Chondrocyte (in vitro differentiated cells): ENCODE results near the gene ACAT2. TPM values are rescaled to one million over a fixed set of nuclear protein-coding genes. Genes with fewer than 3 reads are reported as not detected.
A peak's percentile ranks its signal among the peaks of the same experiment; 100 is the strongest.
"Not testable (repeated sequence)": the region's sequence is repeated elsewhere in the genome, so short reads cannot be mapped to it uniquely, and the experiment has no call there.

Experiments
- DNase-seq: peaks from one replicate; pipeline ENCODE4 v3.0.0; 2021; ENCODE audit warnings: mixed read lengths, low spot score
- H3K27ac Mint-ChIP-seq: one replicate; pipeline ENCODE4 v1.8.0; 2021; ENCODE audit warnings: mild to moderate bottlenecking, moderate library complexity, mixed read lengths; ENCODE audit not compliant: unreplicated experiment
- H3K27me3 Mint-ChIP-seq: 2 replicates; pipeline ENCODE4 v1.8.0; 2021; ENCODE audit warnings: low read depth, mixed read lengths
- H3K36me3 Mint-ChIP-seq: 2 replicates; pipeline ENCODE4 v1.8.0; 2021; ENCODE audit warnings: low read depth, mixed read lengths
- H3K4me1 Mint-ChIP-seq: 2 replicates; pipeline ENCODE4 v1.8.0; 2021; ENCODE audit warnings: low read depth, mild to moderate bottlenecking, mixed read lengths
- H3K4me3 Mint-ChIP-seq: one replicate; pipeline ENCODE4 v1.8.0; 2021; ENCODE audit warnings: mild to moderate bottlenecking, moderate library complexity, mixed read lengths; ENCODE audit not compliant: unreplicated experiment
- H3K9me3 Mint-ChIP-seq: 2 replicates; pipeline ENCODE4 v1.8.0; 2021; ENCODE audit warnings: low read depth, mixed read lengths
- total RNA-seq: library from RNA; stranded (reverse); gene quantifications from 3 replicates; pipeline ENCODE4 v1.2.1, GENCODE V29; 2021
- TF ChIP-seq, protein P1 (sequence below): fragments of 200-600 bp; sonication (generic); IDR thresholded peaks from 2 replicates; pipeline ENCODE4 v1.5.0; 2021; ENCODE audit warnings: antibody characterized with exemption, mild to moderate bottlenecking, moderate library complexity

The ACAT2 gene
- total RNA-seq, 1 donor from 2014 or later: 36.0 TPM

- H3K27me3 Mint-ChIP-seq: peaks cover 19% of the 10 kb centered on the region
Observed at GRCh38 chr6:159819932-159820640, 58.2 kb downstream of the ACAT2 start.

DNA sequence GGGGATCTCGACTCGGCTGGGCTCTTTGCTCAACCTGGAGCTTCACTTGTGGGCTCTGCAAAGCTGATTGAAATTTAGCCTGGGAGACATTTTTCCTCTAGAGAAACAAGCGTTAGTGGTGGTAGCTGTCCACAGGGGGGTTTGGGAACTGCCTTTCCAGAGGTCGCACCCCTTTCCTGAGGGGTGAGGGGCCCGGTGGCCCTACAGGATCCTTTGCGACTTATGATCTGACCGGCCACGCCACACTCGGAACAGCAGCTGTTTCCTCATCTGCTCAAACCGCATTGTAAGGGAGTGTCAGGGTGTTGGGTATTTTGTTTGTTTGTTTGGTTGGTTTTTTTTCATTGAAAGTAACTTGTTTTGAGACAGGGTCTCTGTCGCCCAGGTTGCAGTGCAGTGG lies 59.3 kb downstream of the ACAT2 start:
- Mint-ChIP-seq H3K36me3 (no peaks in the 10 kb centered on the region), H3K4me3 (no peak overlapping the region), H3K27me3 (peaks cover 19% of the 10 kb centered on the region), H3K4me1 (peaks cover 10% of the 10 kb centered on the region), H3K9me3 (no peaks in the 10 kb centered on the region), H3K27ac (no peak overlapping the region)
- no peak for DNase-seq
- TF ChIP-seq, protein P1, sequence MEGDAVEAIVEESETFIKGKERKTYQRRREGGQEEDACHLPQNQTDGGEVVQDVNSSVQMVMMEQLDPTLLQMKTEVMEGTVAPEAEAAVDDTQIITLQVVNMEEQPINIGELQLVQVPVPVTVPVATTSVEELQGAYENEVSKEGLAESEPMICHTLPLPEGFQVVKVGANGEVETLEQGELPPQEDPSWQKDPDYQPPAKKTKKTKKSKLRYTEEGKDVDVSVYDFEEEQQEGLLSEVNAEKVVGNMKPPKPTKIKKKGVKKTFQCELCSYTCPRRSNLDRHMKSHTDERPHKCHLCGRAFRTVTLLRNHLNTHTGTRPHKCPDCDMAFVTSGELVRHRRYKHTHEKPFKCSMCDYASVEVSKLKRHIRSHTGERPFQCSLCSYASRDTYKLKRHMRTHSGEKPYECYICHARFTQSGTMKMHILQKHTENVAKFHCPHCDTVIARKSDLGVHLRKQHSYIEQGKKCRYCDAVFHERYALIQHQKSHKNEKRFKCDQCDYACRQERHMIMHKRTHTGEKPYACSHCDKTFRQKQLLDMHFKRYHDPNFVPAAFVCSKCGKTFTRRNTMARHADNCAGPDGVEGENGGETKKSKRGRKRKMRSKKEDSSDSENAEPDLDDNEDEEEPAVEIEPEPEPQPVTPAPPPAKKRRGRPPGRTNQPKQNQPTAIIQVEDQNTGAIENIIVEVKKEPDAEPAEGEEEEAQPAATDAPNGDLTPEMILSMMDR: no peak

More at GRCh38 chr6:159819932-159820640, 58.2 kb downstream of the ACAT2 start:
- peaks cover 2% of the 10 kb centered on the region for H3K36me3 Mint-ChIP-seq
- peaks cover 10% of the 10 kb centered on the region for H3K4me1 Mint-ChIP-seq
- H3K4me3 Mint-ChIP-seq: peak overlapping the region; percentile 23
- TF ChIP-seq, protein P1: no peak
- no peaks in the 10 kb centered on the region for H3K9me3 Mint-ChIP-seq
- H3K27ac Mint-ChIP-seq: no peak overlapping the region
- no peak for DNase-seq

DNA sequence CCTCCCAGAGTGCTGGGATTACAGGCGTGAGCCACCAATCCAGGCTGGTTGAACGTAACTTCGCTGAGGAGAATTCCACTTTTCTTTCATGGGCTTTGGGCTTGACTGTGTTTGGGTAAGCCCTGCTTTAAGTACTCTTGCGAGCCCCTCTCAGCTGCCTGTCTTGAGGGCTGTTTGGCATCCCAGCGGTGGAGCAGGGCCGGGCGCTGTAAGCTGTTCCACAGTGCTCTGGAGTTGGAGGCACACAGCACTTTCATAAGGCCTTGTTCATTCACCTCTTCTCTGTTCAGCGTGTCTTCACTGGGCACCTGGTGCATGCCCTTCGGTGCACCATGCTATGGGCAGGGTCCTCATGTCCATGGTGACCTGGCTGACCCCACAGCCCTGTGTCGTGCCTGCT lies 59.9 kb downstream of the ACAT2 start:
- TF ChIP-seq, protein P1: no peak
- no peaks in the 10 kb centered on the region for H3K9me3 Mint-ChIP-seq
- H3K27ac Mint-ChIP-seq: no peak overlapping the region

GRCh38 chr6:159823953-159824352 lies 62.1 kb downstream of the ACAT2 start:
- TF ChIP-seq, protein P1: no peak
- H3K9me3 Mint-ChIP-seq: no peaks in the 10 kb centered on the region
- no peak for DNase-seq
- no peaks in the 10 kb centered on the region for H3K36me3 Mint-ChIP-seq
- peaks cover 10% of the 10 kb centered on the region for H3K4me1 Mint-ChIP-seq
- no peak overlapping the region for H3K27ac Mint-ChIP-seq
- H3K4me3 Mint-ChIP-seq: no peak overlapping the region
- peaks cover 12% of the 10 kb centered on the region for H3K27me3 Mint-ChIP-seq

More for the DNA sequence above, 59.9 kb downstream of the ACAT2 start:
- Mint-ChIP-seq H3K4me1 (peaks cover 10% of the 10 kb centered on the region), H3K36me3 (no peaks in the 10 kb centered on the region), H3K4me3 (no peak overlapping the region), H3K27me3 (peaks cover 19% of the 10 kb centered on the region)
- DNase-seq: no peak

- peaks cover 14% of the 10 kb centered on the region for H3K4me1 Mint-ChIP-seq
- not testable (repeated sequence) for H3K4me3 Mint-ChIP-seq, H3K27me3 Mint-ChIP-seq, DNase-seq, H3K9me3 Mint-ChIP-seq, H3K36me3 Mint-ChIP-seq, H3K27ac Mint-ChIP-seq
Observed at GRCh38 chr6:159824690-159825089, 62.8 kb downstream of the ACAT2 start.

DNA sequence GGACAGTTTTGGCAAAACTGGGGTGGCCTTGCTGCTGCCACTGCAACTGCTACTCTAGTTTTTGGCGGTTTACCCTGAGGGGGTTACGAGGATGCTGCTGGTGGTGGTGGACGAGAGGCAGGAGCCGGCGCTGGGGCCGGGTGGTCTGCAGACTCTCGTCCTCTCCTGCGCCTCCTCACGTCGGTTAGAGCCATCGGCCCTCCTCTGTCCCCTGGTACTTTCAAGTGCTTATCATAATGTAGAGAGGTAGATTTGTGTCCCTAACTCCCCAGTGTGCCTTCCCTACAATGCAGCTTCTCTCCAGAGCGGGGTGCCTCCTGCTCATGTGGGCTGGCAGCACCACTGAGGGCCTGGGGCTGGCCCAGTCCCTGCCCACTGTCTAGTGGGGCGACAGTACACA lies 64.2 kb downstream of the ACAT2 start:
- no peak overlapping the region for H3K27ac Mint-ChIP-seq
- no peaks in the 10 kb centered on the region for H3K36me3 Mint-ChIP-seq
- H3K4me3 Mint-ChIP-seq: no peak overlapping the region
- H3K4me1 Mint-ChIP-seq: peaks cover 14% of the 10 kb centered on the region
- no peak for DNase-seq
- TF ChIP-seq, protein P1: no peak
- no peaks in the 10 kb centered on the region for H3K9me3 Mint-ChIP-seq
- H3K27me3 Mint-ChIP-seq: peaks cover 2% of the 10 kb centered on the region
